NOMO-1 treated with DMSO at 0.1 percent for 48 hours (cell line): ENCODE data around the gene FAM161B.

ENCODE experiments used
- DNase-seq: peaks from one replicate; lab custom pipeline; 2025; ENCODE audit not compliant: unreplicated experiment; lab: John Stamatoyannopoulos, UW

FAM161B gene

GRCh38 chr14:73884438-73885190, 65.3 kb downstream of the FAM161B start:
- DNase-seq = no peak
